Prostate gland (tissue), 2 donors: Measurements from ENCODE around the gene MUC20. TPM values are rescaled to one million over a fixed set of nuclear protein-coding genes. Genes with fewer than 3 reads are reported as not detected.
"Not testable (repeated sequence)": the region's sequence is repeated elsewhere in the genome, so short reads cannot be mapped to it uniquely, and the experiment has no call there.

Source experiments
- DNase-seq: peaks from one replicate; pipeline ENCODE4 v3.0.0-alpha.2; 2019; ENCODE audit warnings: low spot score
- H3K27ac ChIP-seq, 2 donors: fragments of 200-600 bp; sonication (generic); 2 replicates each; pipeline ENCODE4 v1.5.1; 2017 to 2019
- H3K27me3 ChIP-seq: fragments of 200-600 bp; sonication (generic); replicated peaks from 2 replicates; pipeline ENCODE4 v1.5.1; 2019; ENCODE audit not compliant: insufficient read depth
- H3K36me3 ChIP-seq, 2 donors: fragments of 200-600 bp; sonication (generic); 1 replicate in 1 of 2; 2 replicates in 1 of 2; pipeline versions ENCODE4 v1.5.1 to v1.8.1; 2017 to 2019
- H3K4me1 ChIP-seq: fragments of 200-600 bp; sonication (generic); replicated peaks from 2 replicates; pipeline ENCODE4 v1.5.1; 2019
- H3K4me3 ChIP-seq, 2 donors: fragments of 200-600 bp; sonication (generic); 2 replicates each; pipeline ENCODE4 v1.5.1; 2017 to 2019
- H3K9me3 ChIP-seq: fragments of 200-600 bp; sonication (generic); 2 replicates; pipeline ENCODE4 v1.5.1; 2017
- POLR2A ChIP-seq: fragments of 450-650 bp; IDR thresholded peaks from one replicate; pipeline ENCODE4 v1.6.1; 2016; ENCODE audit warnings: antibody characterized with exemption, mild to moderate bottlenecking
- POLR2AphosphoS5 ChIP-seq: sonication (generic); formaldehyde crosslinking; IDR thresholded peaks from one replicate; pipeline ENCODE4 v1.6.1; 2017; ENCODE audit warnings: antibody characterized with exemption
- WGBS: methylation state at CpG from one replicate; pipeline ENCODE4 v1.1.5; 2018; 5-methylcytosine and 5-hydroxymethylcytosine counted together
- intact Hi-C: fragments of 100-400 bp; cut with DNase I; formaldehyde crosslinking; loops from one replicate; pipeline ENCODE4 v1.14.2; 2022
- total RNA-seq, 2 donors: library from RNA; depleted of rRNA; stranded (reverse); fragments of >200 nt; gene quantifications; one replicate each; pipeline ENCODE4 v1.1.0, GENCODE V29; 2016
- TF ChIP-seq, protein P1 (sequence below), 4 experiments: fragments of 200-600 bp in 2 of 4; fragments of 450-650 bp in 2 of 4; sonication (generic) in 2 of 4; IDR thresholded peaks; 1 replicate in 3 of 4; 2 replicates in 1 of 4; pipeline ENCODE4 v1.5.1; 2016 to 2019; ENCODE audit warnings: antibody characterized with exemption in 4 of 4, mild to moderate bottlenecking in 2 of 4, moderate library complexity in 2 of 4

MUC20 gene
- total RNA-seq, 2 donors from 2014 or later, result 17.9 to 49.0 TPM

DNA sequence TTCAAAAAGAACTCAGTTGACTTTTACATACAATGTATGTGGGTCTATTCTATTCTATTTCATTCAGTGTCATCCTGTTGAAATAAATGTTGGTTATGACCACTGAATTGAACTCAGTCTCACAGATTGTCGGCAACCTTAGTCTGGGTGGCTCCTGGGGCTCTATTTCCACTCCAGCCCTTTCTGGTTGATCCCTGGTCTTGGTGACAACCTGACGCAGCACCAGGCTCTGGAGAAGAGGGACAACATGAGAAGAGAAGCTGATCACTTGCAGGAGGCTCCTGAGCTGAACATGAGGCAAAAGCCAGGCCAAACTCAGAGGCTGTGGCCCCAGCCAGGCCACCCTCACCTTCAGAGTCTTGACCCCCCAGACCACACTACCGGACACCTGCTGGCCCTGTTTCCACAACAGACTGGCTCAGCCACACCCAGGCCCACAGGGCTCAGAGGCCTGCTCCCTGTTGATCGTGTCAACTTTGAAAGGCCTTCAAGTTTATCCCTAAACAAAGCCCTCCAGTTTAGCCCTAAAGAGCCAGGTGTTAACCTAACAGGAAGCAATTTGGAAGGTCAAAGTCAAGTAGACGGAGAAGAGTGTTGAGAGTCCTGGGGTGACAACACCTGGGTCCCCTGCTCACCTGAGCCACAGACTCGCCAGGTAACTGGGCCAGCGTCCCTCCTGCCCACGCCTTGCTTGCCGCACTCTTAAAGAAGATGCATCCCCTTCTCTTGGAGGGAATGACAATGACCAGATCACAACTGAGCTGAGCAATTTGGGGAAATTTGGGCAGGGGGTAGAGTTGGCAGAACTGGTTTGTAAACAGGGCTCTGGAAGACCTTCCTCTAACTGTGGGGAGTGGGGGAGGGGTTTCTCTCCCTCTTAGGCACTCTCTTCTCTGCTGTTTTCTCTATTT, 15.4 kb upstream of the MUC20 start:
- no peaks in the 10 kb centered on the region for H3K9me3 ChIP-seq
- WGBS, result 83% methylated on average over 9 of the region's 9 CpGs
- no peaks in the 10 kb centered on the region for H3K36me3 ChIP-seq
- H3K4me1 ChIP-seq, result no peaks in the 10 kb centered on the region
- intact Hi-C loops, result no loop called here
- no peak for TF ChIP-seq POLR2AphosphoS5
- no peak for TF ChIP-seq POLR2A
- TF ChIP-seq, protein P1, sequence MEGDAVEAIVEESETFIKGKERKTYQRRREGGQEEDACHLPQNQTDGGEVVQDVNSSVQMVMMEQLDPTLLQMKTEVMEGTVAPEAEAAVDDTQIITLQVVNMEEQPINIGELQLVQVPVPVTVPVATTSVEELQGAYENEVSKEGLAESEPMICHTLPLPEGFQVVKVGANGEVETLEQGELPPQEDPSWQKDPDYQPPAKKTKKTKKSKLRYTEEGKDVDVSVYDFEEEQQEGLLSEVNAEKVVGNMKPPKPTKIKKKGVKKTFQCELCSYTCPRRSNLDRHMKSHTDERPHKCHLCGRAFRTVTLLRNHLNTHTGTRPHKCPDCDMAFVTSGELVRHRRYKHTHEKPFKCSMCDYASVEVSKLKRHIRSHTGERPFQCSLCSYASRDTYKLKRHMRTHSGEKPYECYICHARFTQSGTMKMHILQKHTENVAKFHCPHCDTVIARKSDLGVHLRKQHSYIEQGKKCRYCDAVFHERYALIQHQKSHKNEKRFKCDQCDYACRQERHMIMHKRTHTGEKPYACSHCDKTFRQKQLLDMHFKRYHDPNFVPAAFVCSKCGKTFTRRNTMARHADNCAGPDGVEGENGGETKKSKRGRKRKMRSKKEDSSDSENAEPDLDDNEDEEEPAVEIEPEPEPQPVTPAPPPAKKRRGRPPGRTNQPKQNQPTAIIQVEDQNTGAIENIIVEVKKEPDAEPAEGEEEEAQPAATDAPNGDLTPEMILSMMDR (IDR thresholded peaks at IDR 0.05), result no peak
- no peak overlapping the region for H3K27ac ChIP-seq
- no peaks in the 10 kb centered on the region for H3K27me3 ChIP-seq
- DNase-seq, result no peak
- H3K4me3 ChIP-seq, result no peak overlapping the region

DNA sequence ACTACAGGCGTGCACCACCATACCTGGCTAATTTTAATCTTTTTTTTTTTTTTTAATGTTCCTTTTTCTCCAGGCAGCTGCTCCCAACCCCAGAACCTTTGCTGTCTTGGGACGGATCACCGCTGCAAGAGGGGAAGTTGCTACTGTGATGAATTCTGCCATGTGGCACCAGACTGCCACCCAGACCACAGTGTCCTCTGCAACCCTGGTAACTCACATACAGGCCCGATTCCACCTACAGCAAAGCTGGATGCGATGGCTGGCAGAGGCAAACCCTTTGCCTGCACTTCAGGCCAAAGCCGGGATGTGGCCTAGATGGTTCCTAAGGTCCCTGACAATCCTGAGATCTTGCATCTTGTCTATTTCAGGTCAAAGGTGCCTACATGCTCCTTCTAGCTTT, 12.7 kb upstream of the MUC20 start:
- no peak overlapping the region for H3K4me3 ChIP-seq
- intact Hi-C loops, result no loop called here
- no peaks in the 10 kb centered on the region for H3K27me3 ChIP-seq
- H3K4me1 ChIP-seq, result no peaks in the 10 kb centered on the region
- WGBS, result 75% methylated on average over 6 of the region's 6 CpGs
- no peaks in the 10 kb centered on the region for H3K9me3 ChIP-seq
- peaks cover 0 to 8% of the 10 kb centered on the region in 2 donors for H3K36me3 ChIP-seq
- no peak for TF ChIP-seq POLR2A
- TF ChIP-seq POLR2AphosphoS5, result no peak
- TF ChIP-seq, protein P1 (IDR thresholded peaks at IDR 0.05), result no peak
- DNase-seq, result no peak
- no peak overlapping the region for H3K27ac ChIP-seq

DNA sequence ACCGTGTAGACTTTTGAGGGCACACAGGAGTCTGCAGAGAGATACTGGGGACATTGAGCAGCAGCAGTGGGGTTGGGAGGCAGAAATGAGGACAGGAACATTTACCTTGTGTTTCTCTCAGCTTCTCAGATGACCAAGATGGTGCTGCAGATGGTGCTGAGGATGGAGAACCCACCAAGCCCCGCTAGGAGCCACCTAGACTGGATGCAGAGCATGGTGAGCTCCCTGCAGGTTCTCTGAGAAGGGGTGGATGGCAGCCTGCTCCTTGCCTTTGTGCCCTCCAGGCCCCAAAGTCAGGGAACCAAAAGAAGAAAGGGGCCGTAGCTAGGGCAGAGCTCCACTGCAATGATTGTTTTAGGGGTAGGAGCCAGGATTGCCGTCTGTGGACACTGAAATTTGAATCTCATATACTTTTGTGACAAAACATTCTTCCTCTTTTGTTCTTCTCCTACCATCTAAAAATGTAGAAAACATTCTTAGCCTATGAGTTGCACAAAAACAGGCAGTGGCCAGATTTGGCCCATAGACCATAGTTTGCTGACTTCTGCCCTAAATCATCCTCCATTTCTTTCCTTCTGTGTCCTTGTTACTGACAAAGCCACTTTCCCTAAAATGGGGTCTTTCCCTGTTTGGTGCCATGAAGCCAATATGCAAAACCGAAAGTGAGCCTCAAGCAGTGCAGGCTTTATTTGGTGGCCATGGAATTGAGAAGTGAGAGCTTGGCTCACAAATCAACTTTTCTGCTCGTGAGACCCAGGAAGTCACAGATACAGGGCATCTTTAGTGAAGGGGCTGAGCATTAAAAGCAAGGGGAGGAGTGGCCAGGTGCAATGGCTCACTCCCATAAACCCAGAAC, 11.9 kb upstream of the MUC20 start:
- Histone ChIP-seq H3K9me3 (no peaks in the 10 kb centered on the region), H3K4me3 (no peak overlapping the region), H3K27me3 (no peaks in the 10 kb centered on the region), H3K36me3 (peaks cover 0 to 8% of the 10 kb centered on the region in 2 donors), H3K4me1 (no peaks in the 10 kb centered on the region), H3K27ac (no peak overlapping the region)
- TF ChIP-seq, protein P1 (IDR thresholded peaks at IDR 0.05), result no peak
- TF ChIP-seq POLR2A (no peak), POLR2AphosphoS5 (no peak)
- 90% methylated on average over 6 of the region's 6 CpGs for WGBS
- no peak for DNase-seq
- intact Hi-C loops, result no loop called here

DNA sequence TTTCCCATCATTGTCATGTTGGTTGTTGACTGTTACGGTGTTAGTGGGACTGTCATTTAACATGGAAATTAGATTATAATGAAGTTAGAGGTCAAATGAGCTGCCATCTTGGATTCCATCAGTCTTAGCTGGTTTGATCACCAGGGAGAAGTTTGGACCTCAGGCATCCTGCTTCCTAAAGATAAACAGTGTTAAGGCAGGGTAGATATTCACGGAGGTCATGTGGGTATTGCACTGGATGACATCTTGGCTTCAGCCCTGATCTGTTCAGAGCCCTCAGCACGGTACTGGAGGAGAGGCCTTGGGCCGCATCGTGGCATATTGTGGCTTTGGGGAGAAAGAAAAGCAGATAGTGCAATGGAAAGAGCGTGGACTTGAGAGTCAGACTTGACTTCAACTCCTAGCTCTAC, 11.1 kb upstream of the MUC20 start:
- no peak for DNase-seq
- WGBS, result 91% methylated on average over 6 of the region's 6 CpGs
- TF ChIP-seq, protein P1 (IDR thresholded peaks at IDR 0.05), result no peak
- H3K27me3 ChIP-seq, result no peaks in the 10 kb centered on the region
- no peaks in the 10 kb centered on the region for H3K4me1 ChIP-seq
- H3K4me3 ChIP-seq, result no peak overlapping the region
- intact Hi-C loops, result no loop called here
- peaks cover 0 to 8% of the 10 kb centered on the region in 2 donors for H3K36me3 ChIP-seq
- H3K9me3 ChIP-seq, result no peaks in the 10 kb centered on the region
- H3K27ac ChIP-seq, result no peak overlapping the region

DNA sequence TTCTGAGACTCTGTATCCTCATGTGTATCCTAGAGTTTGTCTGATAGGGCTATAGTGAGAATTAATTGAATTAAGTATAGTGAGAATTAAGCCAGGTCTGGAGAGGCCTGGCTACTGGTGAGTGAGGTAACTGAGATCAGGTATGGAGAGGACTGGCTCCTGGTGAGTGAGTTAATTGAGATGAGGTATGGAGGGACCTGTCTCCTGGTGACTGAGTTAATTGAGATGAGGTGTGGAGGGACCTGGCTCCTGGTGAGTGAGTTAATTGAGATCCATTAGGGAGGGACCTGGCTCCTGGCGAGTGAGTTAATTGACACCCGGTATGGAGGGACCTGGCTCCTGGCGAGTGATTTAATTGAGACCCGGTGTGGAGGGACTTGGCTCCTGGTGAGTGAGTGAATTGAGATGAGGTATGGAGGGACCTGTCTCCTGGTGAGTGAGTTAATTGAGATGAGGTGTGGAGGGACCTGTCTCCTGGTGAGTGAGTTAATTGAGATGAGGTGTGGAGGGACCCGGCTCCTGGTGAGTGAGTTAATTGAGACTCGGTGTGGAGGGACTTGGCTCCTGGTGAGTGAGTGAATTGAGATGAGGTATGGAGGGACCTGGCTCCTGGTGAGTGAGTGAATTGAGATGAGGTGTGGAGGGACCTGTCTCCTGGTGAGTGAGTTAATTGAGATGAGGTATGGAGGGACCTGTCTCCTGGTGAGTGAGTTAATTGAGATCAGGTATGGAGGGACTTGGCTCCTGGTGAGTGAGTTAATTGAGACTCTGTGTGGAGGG, 10.5 kb upstream of the MUC20 start:
- H3K36me3 ChIP-seq, intact Hi-C loops, H3K27me3 ChIP-seq, H3K4me3 ChIP-seq, H3K9me3 ChIP-seq, DNase-seq, H3K27ac ChIP-seq, H3K4me1 ChIP-seq: not testable (repeated sequence)
- 62% methylated on average over 6 of the region's 6 CpGs for WGBS

DNA sequence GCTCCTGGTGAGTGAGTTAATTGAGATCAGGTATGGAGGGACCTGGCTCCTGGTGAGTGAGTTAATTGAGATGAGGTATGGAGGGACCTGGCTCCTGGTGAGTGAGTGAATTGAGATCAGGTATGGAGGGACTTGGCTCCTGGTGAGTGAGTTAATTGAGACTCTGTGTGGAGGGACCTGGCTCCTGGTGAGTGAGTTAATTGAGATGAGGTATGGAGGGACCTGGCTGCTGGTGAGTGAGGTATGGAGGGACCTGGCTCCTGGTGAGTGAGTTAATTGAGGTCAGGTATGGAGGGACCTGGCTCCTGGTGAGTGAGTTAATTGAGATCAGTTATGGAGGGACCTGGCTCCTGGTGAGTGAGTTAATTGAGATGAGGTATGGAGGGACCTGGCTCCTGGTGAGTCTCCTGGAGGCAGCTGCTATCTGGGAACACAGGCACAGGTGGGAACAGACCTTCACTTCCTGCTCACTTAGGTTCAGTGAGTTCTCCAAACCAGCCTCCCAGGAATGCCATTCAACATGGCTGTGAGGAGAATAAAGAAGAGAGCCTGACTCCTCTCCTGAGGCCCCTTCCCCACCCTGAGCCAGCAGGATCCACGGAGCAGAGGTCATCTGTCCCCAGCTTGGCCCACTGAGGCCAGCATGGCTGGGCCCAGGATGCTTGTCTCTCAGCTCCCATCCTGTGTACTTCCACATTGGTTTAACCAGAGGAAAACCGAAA, 9.5 kb upstream of the MUC20 start:
- WGBS, result 60% methylated on average over 2 of the region's 2 CpGs
- H3K4me3 ChIP-seq, DNase-seq, H3K4me1 ChIP-seq, intact Hi-C loops, H3K27me3 ChIP-seq, H3K27ac ChIP-seq, H3K36me3 ChIP-seq, H3K9me3 ChIP-seq: not testable (repeated sequence)
